Measurements from ENCODE around the gene ARHGEF7. TPM values are rescaled to one million over a fixed set of nuclear protein-coding genes. Genes with fewer than 3 reads are reported as not detected.

The ARHGEF7 gene
- 181 TPM for total RNA-seq

GRCh38 chr13:111115061-111115964 lies at the start of gene ARHGEF7:
TSS of gene ARHGEF7 (plus strand) at chr13:111115310. CDS start at chr13:111115527, 217 bp downstream.

GRCh38 chr13:111319998-111320911 lies 205.1 kb downstream of the ARHGEF7 start, which contains the start of gene TEX29:
TSS of gene TEX29 (plus strand) at chr13:111320642. CDS start at chr13:111320891, 249 bp downstream.

Other genes starting within 250 kb of the ARHGEF7 start
- 147 TPM for gene ANKRD10, start 200.2 kb upstream of the ARHGEF7 start, total RNA-seq
- gene TEX29, start 205.3 kb downstream of the ARHGEF7 start, total RNA-seq = not detected